PC-9 (cell line): ENCODE data around the gene UGT2B7. TPM values are rescaled to one million over a fixed set of nuclear protein-coding genes. Genes with fewer than 3 reads are reported as not detected.

Experiments
- BruUV-seq: library from RNA; stranded (reverse); fragments of 400-500 nt; replicated peaks from 2 replicates; lab custom pipeline; 2021; lab: Mats Ljungman, UMichigan
- CTCF ChIA-PET: fragments of 300-600 bp; sonication (Branson Sonifier 250); formaldehyde crosslinking; loops from one replicate; lab custom pipeline; 2022; ENCODE audit warnings: antibody characterized with exemption; lab: Charles Lee
- POLR2A ChIA-PET: fragments of 300-600 bp; sonication (Branson Sonifier 250); formaldehyde crosslinking; loops from one replicate; lab custom pipeline; 2022; ENCODE audit warnings: antibody characterized with exemption; ENCODE audit not compliant: unreplicated experiment; lab: Charles Lee
- DNase-seq, 2 experiments: peaks; one replicate each; pipeline versions ENCODE4 v3.0.0 to v3.0.0-alpha.2; 2015 to 2022; ENCODE audit warnings: mixed read lengths in 1 of 2
- H2AFZ ChIP-seq: fragments of 200-600 bp; sonication (generic); 2 replicates; pipeline ENCODE4 v1.8.1; 2017; ENCODE audit warnings: antibody characterized with exemption
- H3F3A ChIP-seq: fragments of 200-600 bp; sonication (generic); 2 replicates; pipeline ENCODE4 v1.8.1; 2017; ENCODE audit warnings: antibody characterized with exemption, mild to moderate bottlenecking, low read depth; ENCODE audit not compliant: insufficient read depth
- H3K27ac ChIP-seq: fragments of 200-600 bp; sonication (generic); 2 replicates; pipeline ENCODE4 v1.6.1; 2016; ENCODE audit warnings: mixed run types
- H3K27me3 ChIP-seq: fragments of 200-600 bp; sonication (generic); 2 replicates; pipeline ENCODE4 v1.6.1; 2016; ENCODE audit warnings: low read depth, mixed run types; ENCODE audit not compliant: insufficient read depth
- H3K36me3 ChIP-seq: fragments of 200-600 bp; sonication (generic); 2 replicates; pipeline ENCODE4 v1.6.1; 2016; ENCODE audit warnings: low read depth, mixed run types
- H3K4me1 ChIP-seq: fragments of 200-600 bp; sonication (generic); replicated peaks from 2 replicates; pipeline ENCODE4 v1.6.1; 2016; ENCODE audit warnings: mixed run types; ENCODE audit not compliant: insufficient read depth
- H3K4me2 ChIP-seq: fragments of 200-600 bp; sonication (generic); 2 replicates; pipeline ENCODE4 v1.6.1; 2017; ENCODE audit warnings: mixed run types
- H3K4me3 ChIP-seq: fragments of 200-600 bp; sonication (generic); 2 replicates; pipeline ENCODE4 v1.6.1; 2016; ENCODE audit warnings: mixed run types
- H3K79me2 ChIP-seq: fragments of 200-600 bp; sonication (generic); 2 replicates; pipeline ENCODE4 v1.6.1; 2017; ENCODE audit warnings: low read depth, mixed run types
- H3K9me2 ChIP-seq: fragments of 200-600 bp; sonication (generic); 2 replicates; pipeline ENCODE4 v1.8.1; 2017; ENCODE audit warnings: mild to moderate bottlenecking; ENCODE audit not compliant: insufficient read depth
- H3K9me3 ChIP-seq: fragments of 200-600 bp; sonication (generic); 2 replicates; pipeline ENCODE4 v1.8.1; 2016; ENCODE audit warnings: low read depth; ENCODE audit not compliant: insufficient read depth
- H4K20me1 ChIP-seq: fragments of 200-600 bp; sonication (generic); 2 replicates; pipeline ENCODE4 v1.8.1; 2017; ENCODE audit not compliant: insufficient read depth
- CTCF ChIP-seq: fragments of 200-600 bp; sonication (generic); conservative IDR thresholded peaks from 2 replicates; pipeline ENCODE4 v1.6.1; 2017; ENCODE audit warnings: mixed run types, antibody characterized with exemption, mild to moderate bottlenecking, moderate library complexity
- EZH2 ChIP-seq: fragments of 200-600 bp; sonication (generic); IDR thresholded peaks from 2 replicates; pipeline ENCODE4 v1.8.0; 2017; ENCODE audit warnings: antibody characterized with exemption, low read depth
- intact Hi-C: fragments of 100-400 bp; cut with micrococcal nuclease; formaldehyde crosslinking; loops from one replicate; pipeline ENCODE4 v1.10.0; 2022; ENCODE audit not compliant: unreplicated experiment
- total RNA-seq: library from RNA; stranded (reverse); gene quantifications from 2 replicates; pipeline ENCODE4 v1.2.3, GENCODE V29; 2021

Gene UGT2B7
- total RNA-seq, 1 experiment from 2014 or later: not detected

- TF ChIP-seq CTCF (no peak), EZH2 (no peak)
- no peaks in the 10 kb centered on the region for H3K4me1 ChIP-seq
- DNase-seq: no peak
- POLR2A ChIA-PET: no interaction called here
- no peaks in the 10 kb centered on the region for H3F3A ChIP-seq
- no peaks in the 10 kb centered on the region for H3K27me3 ChIP-seq
- H3K9me3 ChIP-seq: no peaks in the 10 kb centered on the region
- no peak overlapping the region for H3K4me2 ChIP-seq
- no peaks in the 10 kb centered on the region for H3K79me2 ChIP-seq
- no peaks in the 10 kb centered on the region for H3K36me3 ChIP-seq
- no peaks in the 10 kb centered on the region for H4K20me1 ChIP-seq
- CTCF ChIA-PET: no interaction called here
- no peak overlapping the region for H2AFZ ChIP-seq
- H3K27ac ChIP-seq: no peak overlapping the region
- no peaks in the 10 kb centered on the region for H3K9me2 ChIP-seq
- no peak overlapping the region for H3K4me3 ChIP-seq
- no TSS peak for BruUV-seq
- intact Hi-C loops: no loop called here
Measured at GRCh38 chr4:69078852-69079251, 17.4 kb upstream of the UGT2B7 start.

DNA sequence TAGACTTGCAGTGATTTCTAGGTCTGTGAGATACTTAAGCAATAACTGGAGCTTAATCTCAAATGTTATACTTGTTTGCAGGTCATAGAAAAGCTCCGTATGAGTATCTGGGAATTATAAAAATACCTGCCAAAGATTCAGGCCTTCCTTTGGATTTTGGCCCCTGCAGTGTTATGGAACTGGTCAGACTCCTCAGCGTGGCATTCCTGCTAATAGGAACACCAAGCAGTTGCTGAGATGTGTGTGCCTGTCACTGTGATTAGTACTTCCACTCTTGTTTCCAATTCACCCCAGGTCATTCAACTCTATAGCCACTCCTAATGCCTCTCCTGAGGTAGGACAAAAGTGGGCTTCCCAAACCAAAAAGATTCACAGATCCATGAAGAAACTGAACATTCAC is 7.8 kb upstream of the UGT2B7 start:
- H3K4me3 ChIP-seq: no peak overlapping the region
- BruUV-seq: no TSS peak
- DNase-seq: no peak
- no peaks in the 10 kb centered on the region for H3K4me1 ChIP-seq
- no peaks in the 10 kb centered on the region for H3K27me3 ChIP-seq
- H2AFZ ChIP-seq: no peak overlapping the region
- H4K20me1 ChIP-seq: no peaks in the 10 kb centered on the region
- H3F3A ChIP-seq: no peaks in the 10 kb centered on the region
- H3K27ac ChIP-seq: no peak overlapping the region
- H3K36me3 ChIP-seq: no peaks in the 10 kb centered on the region
- no peak overlapping the region for H3K4me2 ChIP-seq
- intact Hi-C loops: no loop called here
- H3K9me2 ChIP-seq: no peaks in the 10 kb centered on the region
- POLR2A ChIA-PET: no interaction called here
- CTCF ChIA-PET: no interaction called here
- no peaks in the 10 kb centered on the region for H3K79me2 ChIP-seq
- no peaks in the 10 kb centered on the region for H3K9me3 ChIP-seq
- TF ChIP-seq CTCF (no peak), EZH2 (no peak)

- Histone ChIP-seq H3K27ac (no peak overlapping the region), H2AFZ (no peak overlapping the region), H3K4me1 (no peaks in the 10 kb centered on the region), H3K9me2 (no peaks in the 10 kb centered on the region), H4K20me1 (no peaks in the 10 kb centered on the region), H3F3A (no peaks in the 10 kb centered on the region), H3K9me3 (no peaks in the 10 kb centered on the region), H3K4me3 (no peak overlapping the region), H3K36me3 (no peaks in the 10 kb centered on the region), H3K4me2 (no peak overlapping the region), H3K27me3 (no peaks in the 10 kb centered on the region), H3K79me2 (no peaks in the 10 kb centered on the region)
- no peak for DNase-seq
- no TSS peak for BruUV-seq
- POLR2A ChIA-PET: no interaction called here
- CTCF ChIA-PET: no interaction called here
- intact Hi-C loops: no loop called here
- TF ChIP-seq CTCF (no peak), EZH2 (no peak)
Measured at GRCh38 chr4:69089388-69089787, 6.9 kb upstream of the UGT2B7 start.
